H1 (cell line): Measurements from ENCODE around the gene ATP9B. TPM values are rescaled to one million over a fixed set of nuclear protein-coding genes. Genes with fewer than 3 reads are reported as not detected.
A peak's percentile ranks its signal among the peaks of the same experiment; 100 is the strongest.

Experiments
- CTCF ChIA-PET: fragments of 300-600 bp; sonication (Branson Sonifier 250); formaldehyde crosslinking; loops from one replicate; lab custom pipeline; 2021; ENCODE audit not compliant: partially characterized antibody; lab: Charles Lee
- POLR2A ChIA-PET: fragments of 300-600 bp; sonication (Branson Sonifier 250); formaldehyde crosslinking; loops from one replicate; lab custom pipeline; 2021; ENCODE audit warnings: inconsistent platforms; ENCODE audit not compliant: partially characterized antibody; lab: Charles Lee
- DNase-seq, 2 experiments: peaks; one replicate each; pipeline versions ENCODE4 v3.0.0 to v3.0.0-alpha.2; 2010 to 2022; ENCODE audit warnings: low spot score in 2 of 2, low read depth in 1 of 2, mixed read lengths in 1 of 2
- FAIRE-seq: peaks from 2 replicates; lab custom pipeline; 2011; peaks lifted over from hg19 to GRCh38; lab: Jason Lieb, UNC
- H2AFZ ChIP-seq: 2 replicates; pipeline ENCODE4 v1.8.1; 2012; ENCODE audit warnings: low read length, inconsistent platforms
- H2AK5ac ChIP-seq: 2 replicates; pipeline ENCODE4 v1.6.1; 2013; ENCODE audit warnings: low read depth, low read length
- H2BK120ac ChIP-seq: replicated peaks from 2 replicates; pipeline ENCODE3; 2013; ENCODE audit warnings: low read depth, low read length, inconsistent platforms
- H2BK12ac ChIP-seq: 2 replicates; pipeline ENCODE4 v1.6.1; 2013; ENCODE audit warnings: low read depth, low read length
- H2BK15ac ChIP-seq: 2 replicates; pipeline ENCODE4 v1.6.1; 2013; ENCODE audit warnings: low read length
- H2BK20ac ChIP-seq: 2 replicates; pipeline ENCODE4 v1.6.1; 2013; ENCODE audit warnings: low read length
- H2BK5ac ChIP-seq: 2 replicates; pipeline ENCODE4 v1.6.1; 2013; ENCODE audit warnings: low read depth, low read length
- H3K14ac ChIP-seq: 2 replicates; pipeline ENCODE4 v1.6.1; 2013; ENCODE audit warnings: inconsistent platforms; ENCODE audit not compliant: insufficient read length
- H3K18ac ChIP-seq: 2 replicates; pipeline ENCODE4 v1.6.1; 2013; ENCODE audit warnings: low read length; ENCODE audit errors: extremely low read depth
- H3K23ac ChIP-seq: 2 replicates; pipeline ENCODE4 v1.6.1; 2013; ENCODE audit warnings: inconsistent platforms; ENCODE audit not compliant: insufficient read length
- H3K23me2 ChIP-seq: 2 replicates; pipeline ENCODE4 v1.6.1; 2013; ENCODE audit warnings: low read depth, low read length
- H3K27ac ChIP-seq: 2 replicates; pipeline ENCODE4 v1.6.1; 2011; ENCODE audit warnings: low read depth, low read length, inconsistent platforms
- H3K27me3 ChIP-seq, 4 experiments: replicated peaks in 1 of 4; 1 replicate in 1 of 4; 2 replicates in 3 of 4; pipeline versions ENCODE4 v1.6.1 to v1.8.1; 2011 to 2013; ENCODE audit warnings: low read length in 3 of 4, mild to moderate bottlenecking in 3 of 4, inconsistent platforms in 2 of 4, mixed read lengths in 2 of 4, moderate library complexity in 1 of 4; ENCODE audit not compliant: control insufficient read depth in 3 of 4, insufficient read depth in 3 of 4; ENCODE audit errors: extremely low read depth in 1 of 4
- H3K36me3 ChIP-seq, 4 experiments: 2 replicates each; pipeline versions ENCODE4 v1.6.1 to v1.8.1; 2011 to 2013; ENCODE audit warnings: mild to moderate bottlenecking in 4 of 4, low read length in 3 of 4, moderate library complexity in 2 of 4, control low read depth in 1 of 4, inconsistent platforms in 1 of 4; ENCODE audit not compliant: insufficient read depth in 4 of 4, control insufficient read depth in 2 of 4
- H3K4ac ChIP-seq: replicated peaks from 2 replicates; pipeline ENCODE3; 2013; ENCODE audit warnings: low read length, low read depth, mixed read lengths, inconsistent platforms; ENCODE audit not compliant: insufficient read length
- H3K4me1 ChIP-seq, 4 experiments: replicated peaks in 1 of 4; 1 replicate in 1 of 4; 2 replicates in 3 of 4; pipeline versions ENCODE4 v1.6.1 to v1.8.1; 2011 to 2013; ENCODE audit warnings: low read length in 3 of 4, inconsistent platforms in 2 of 4, mixed read lengths in 1 of 4; ENCODE audit not compliant: insufficient read depth in 4 of 4, control insufficient read depth in 3 of 4
- H3K4me2 ChIP-seq, 2 experiments: 2 replicates each; pipeline versions ENCODE4 v1.6.1 to v1.8.1; 2011 to 2013; ENCODE audit warnings: low read depth in 2 of 2, low read length in 2 of 2, control low read depth in 1 of 2, inconsistent platforms in 1 of 2, mild to moderate bottlenecking in 1 of 2; ENCODE audit not compliant: insufficient read depth in 1 of 2
- H3K4me3 ChIP-seq, 4 experiments: fragments of 200-600, 300-600 bp in 1 of 4; sonication (generic), shearing (Covaris generic), sonication (Bioruptor Twin) in 1 of 4; 2 replicates each; pipeline versions ENCODE4 v1.5.1 to v1.8.1; 2011 to 2016; ENCODE audit warnings: low read length in 4 of 4, low read depth in 3 of 4, control low read depth in 2 of 4, inconsistent platforms in 2 of 4, mild to moderate bottlenecking in 2 of 4, mixed read lengths in 1 of 4, moderate library complexity in 1 of 4; ENCODE audit not compliant: insufficient read depth in 2 of 4; ENCODE audit errors: extremely low read depth in 1 of 4
- H3K56ac ChIP-seq: replicated peaks from 2 replicates; pipeline ENCODE3; 2013; ENCODE audit warnings: low read depth, mild to moderate bottlenecking, mixed read lengths, low read length, inconsistent platforms; ENCODE audit not compliant: insufficient read length
- H3K79me1 ChIP-seq: 2 replicates; pipeline ENCODE4 v1.6.1; 2013; ENCODE audit warnings: low read depth, low read length, control low read depth
- H3K79me2 ChIP-seq, 2 experiments: 2 replicates each; pipeline versions ENCODE4 v1.6.1 to v1.8.1; 2012 to 2013; ENCODE audit warnings: low read length in 2 of 2, mild to moderate bottlenecking in 2 of 2, inconsistent platforms in 1 of 2; ENCODE audit not compliant: insufficient read depth in 2 of 2, control insufficient read depth in 1 of 2
- H3K9ac ChIP-seq, 4 experiments: replicated peaks in 1 of 4; 1 replicate in 1 of 4; 2 replicates in 3 of 4; pipeline versions ENCODE4 v1.6.1 to v1.8.1; 2011 to 2013; ENCODE audit warnings: low read depth in 3 of 4, low read length in 3 of 4, control low read depth in 2 of 4, mild to moderate bottlenecking in 2 of 4, moderate library complexity in 2 of 4, inconsistent platforms in 1 of 4; ENCODE audit errors: extremely low read depth in 1 of 4
- H3K9me3 ChIP-seq, 2 experiments: 2 replicates each; pipeline versions ENCODE4 v1.6.1 to v1.8.1; 2012 to 2013; ENCODE audit warnings: mild to moderate bottlenecking in 2 of 2, moderate library complexity in 2 of 2, control low read depth in 1 of 2, inconsistent platforms in 1 of 2, low read depth in 1 of 2, low read length in 1 of 2, mixed read lengths in 1 of 2; ENCODE audit not compliant: insufficient read depth in 2 of 2
- H4K20me1 ChIP-seq, 2 experiments: replicated peaks in 1 of 2; 2 replicates each; pipeline versions ENCODE3 to v1.8.1; 2011 to 2013; ENCODE audit warnings: inconsistent platforms in 2 of 2, low read length in 2 of 2, mild to moderate bottlenecking in 1 of 2; ENCODE audit not compliant: insufficient read depth in 2 of 2, control insufficient read depth in 1 of 2
- H4K5ac ChIP-seq: 2 replicates; pipeline ENCODE4 v1.6.1; 2013; ENCODE audit warnings: low read length, low read depth, mixed read lengths, inconsistent platforms; ENCODE audit not compliant: insufficient read length
- H4K8ac ChIP-seq: 2 replicates; pipeline ENCODE4 v1.8.0; 2013; ENCODE audit warnings: mild to moderate bottlenecking, moderate library complexity, low read length, inconsistent platforms; ENCODE audit not compliant: insufficient read depth; ENCODE audit errors: extremely low read depth
- H4K91ac ChIP-seq: replicated peaks from 2 replicates; pipeline ENCODE3; 2013; ENCODE audit warnings: low read length, mixed read lengths, inconsistent platforms; ENCODE audit not compliant: insufficient read length
- CBX8 ChIP-seq: fragments of 300-800, 300-1000 bp; sonication (generic); IDR thresholded peaks from 2 replicates; pipeline ENCODE4 v1.7.1; 2016; ENCODE audit warnings: low read depth, low read length, borderline replicate concordance
- CTCF ChIP-seq, 3 experiments: IDR thresholded peaks; 1 replicate in 2 of 3; 2 replicates in 1 of 3; pipeline versions ENCODE4 v1.5.1 to v1.6.1; 2011; ENCODE audit warnings: low read length in 3 of 3, mild to moderate bottlenecking in 3 of 3, inconsistent platforms in 2 of 3, low read depth in 1 of 3, moderate library complexity in 1 of 3; ENCODE audit not compliant: insufficient read depth in 1 of 3; ENCODE audit errors: control extremely low read depth in 1 of 3
- RAD21 ChIP-seq, 2 experiments: IDR thresholded peaks in 1 of 2; conservative IDR thresholded peaks in 1 of 2; 2 replicates each; pipeline ENCODE4 v1.6.1; 2011; ENCODE audit warnings: low read depth in 2 of 2, low read length in 2 of 2, improper control_type of control experiment in 1 of 2, inconsistent platforms in 1 of 2, mild to moderate bottlenecking in 1 of 2, moderate library complexity in 1 of 2
- SAP30 ChIP-seq: fragments of 300-600 bp; sonication (generic); IDR thresholded peaks from 2 replicates; pipeline ENCODE4 v1.7.1; 2012; ENCODE audit warnings: low read length, moderate library complexity, mild to moderate bottlenecking, inconsistent platforms; ENCODE audit not compliant: insufficient read depth, insufficient replicate concordance
- SP2 ChIP-seq: IDR thresholded peaks from 2 replicates; pipeline ENCODE4 v1.6.1; 2012; ENCODE audit warnings: mild to moderate bottlenecking, low read length, inconsistent platforms
- WGBS, 2 experiments: shearing (Covaris generic) in 1 of 2; methylation state at CpG; one replicate each; pipeline versions ENCODE4 v1.1.6 to v1.1.7; 2013 to 2015; ENCODE audit warnings: low lambda C conversion rate in 2 of 2, mixed read lengths in 2 of 2, inconsistent platforms in 1 of 2, low coverage in 1 of 2, missing lambda C conversion rate in 1 of 2; ENCODE audit not compliant: insufficient replicate concordance in 2 of 2, insufficient coverage in 1 of 2, insufficient read length in 1 of 2; ENCODE audit errors: extremely low coverage in 1 of 2, missing lambda C conversion rate in 1 of 2; 5-methylcytosine and 5-hydroxymethylcytosine counted together
- polyA plus RNA-seq, 7 experiments: library from polyadenylated mRNA; depleted of rRNA in 3 of 7; stranded (reverse) in 5 of 7; unstranded in 2 of 7; fragments of >200 nt in 5 of 7; fragments of 200-250 nt in 2 of 7; gene quantifications; 1 replicate in 5 of 7; 2 replicates in 1 of 7; 4 replicates in 1 of 7; pipeline versions ENCODE4 v1.2.1 to v1.2.3, GENCODE V29; 2011 to 2013; ENCODE audit warnings: missing spikeins in 2 of 7, mixed read lengths in 2 of 7
- total RNA-seq: library from RNA; stranded (reverse); fragmentation: NEBNext Ultra II Directional; extraction: Animal tissue kit (Norgen Biotek cat#: 25700); gene quantifications from 2 replicates; pipeline ENCODE4 v1.2.1, GENCODE V29; 2021

Gene ATP9B
- total and polyA plus RNA-seq, 2 of the 8 experiments (the other 6 are each of a cell fraction or from before 2014, with no cell fraction given): 15.1 to 21.7 TPM

DNA sequence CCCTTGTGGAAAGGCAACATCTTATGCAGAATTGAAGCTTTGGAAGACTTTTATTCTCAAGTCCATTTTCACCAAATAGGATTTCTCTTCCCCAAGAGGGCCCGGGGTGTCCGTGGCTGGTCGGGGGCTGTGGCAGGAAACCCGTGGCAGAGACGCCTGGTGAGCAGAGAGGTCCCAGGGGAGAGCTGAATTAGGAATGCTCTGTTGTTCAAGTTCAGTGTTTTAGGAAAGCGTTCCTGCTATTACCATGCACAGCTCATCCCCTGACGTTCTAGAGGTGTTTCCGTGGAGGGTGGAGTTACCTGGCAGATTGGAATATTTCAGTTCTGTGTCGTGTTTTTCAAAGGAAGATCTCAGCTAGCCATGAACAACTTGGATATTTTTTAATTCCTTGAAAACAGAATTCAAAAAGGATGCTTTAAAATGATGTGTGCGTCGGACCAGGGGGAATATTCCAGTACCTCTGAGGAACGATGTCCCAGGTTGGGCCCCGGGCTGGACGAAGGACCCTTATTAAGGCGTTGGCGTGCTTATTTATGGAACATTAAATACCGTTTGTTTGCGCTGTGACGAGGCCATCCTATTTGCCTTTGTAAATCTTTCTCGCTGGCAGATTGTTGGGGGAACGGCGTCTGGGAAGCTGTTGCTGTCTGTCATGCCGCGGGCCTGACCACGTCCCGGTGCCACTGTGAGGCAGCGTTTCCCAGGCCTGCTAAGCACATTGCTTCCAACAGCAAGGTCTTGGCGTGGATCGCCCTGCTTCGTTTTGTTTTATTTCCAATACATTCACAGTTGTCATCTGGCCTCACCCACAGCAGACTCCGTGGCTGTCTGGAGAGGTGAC lies 334.8 kb downstream of the ATP9B start:
- H4K91ac ChIP-seq: no peak overlapping the region
- no peak overlapping the region for H3K4me3 ChIP-seq
- peaks cover 0 to 2% (median under 1%) of the 10 kb centered on the region in 4 experiments; a peak in 4 of 7 replicates for H3K4me1 ChIP-seq
- H3K79me2 ChIP-seq: no peaks in the 10 kb centered on the region
- peaks cover 0 to 3% of the 10 kb centered on the region in 2 experiments for H4K20me1 ChIP-seq
- no peaks in the 10 kb centered on the region for H3K9me3 ChIP-seq
- no peak overlapping the region for H3K9ac ChIP-seq
- CTCF ChIA-PET: interaction anchor here (0.8 to 2.7 kb wide), 4 partner anchors 25 to 239 kb away, joined by 3 to 8 read pairs (median 4); no protein-coding TSS in a partner anchor
- DNase-seq (no peak), FAIRE-seq (no peak)
- H2AFZ ChIP-seq: no peak overlapping the region
- H3K4me2 ChIP-seq: no peak overlapping the region
- no peak overlapping the region for H2BK5ac ChIP-seq
- H3K27me3 ChIP-seq: peaks cover 6 to 9% (median 9%) of the 10 kb centered on the region in 4 experiments
- H3K27ac ChIP-seq: no peak overlapping the region
- no peaks in the 10 kb centered on the region for H3K36me3 ChIP-seq
- TF ChIP-seq CBX8: no peak
- peak; percentile 21 to 24; a peak in 2 of 4 replicates for TF ChIP-seq RAD21 (IDR thresholded peaks at IDR 0.05 in 1 of 2, conservative IDR thresholded peaks at IDR 0.05 in 1 of 2; ENCODE audit: low read depth in 2 of 2, low read length in 2 of 2)
- TF ChIP-seq SAP30: no peak
- TF ChIP-seq CTCF (IDR thresholded peaks at IDR 0.05; ENCODE audit: control extremely low read depth in 1 of 3, insufficient read depth in 1 of 3, low read depth in 1 of 3, low read length in 3 of 3): peak in 1 of 3 experiments; percentile 15; a peak in 1 of 4 replicates
- no peak for TF ChIP-seq SP2
- H3K23ac ChIP-seq: no peak overlapping the region
- H3K79me1 ChIP-seq: no peaks in the 10 kb centered on the region
- no peak overlapping the region for H4K5ac ChIP-seq
- H4K8ac ChIP-seq: peak overlapping the region; percentile 35; the same call in 1 of the 2 replicates
- H2BK12ac ChIP-seq: no peak overlapping the region; the same call in 1 of the 2 replicates
- no peak overlapping the region for H2BK15ac ChIP-seq
- no peak overlapping the region for H2BK120ac ChIP-seq
- no peak overlapping the region for H3K56ac ChIP-seq
- WGBS, 2 experiments: 83% methylated on average over 28 of the region's 31 CpGs; no CpG with 5 or more reads in 1 of the 2 experiments
- no peak overlapping the region for H2AK5ac ChIP-seq
- H3K23me2 ChIP-seq: peaks cover 8% of the 10 kb centered on the region; the same call in 1 of the 2 replicates
- H2BK20ac ChIP-seq: no peak overlapping the region
- no peak overlapping the region for H3K4ac ChIP-seq
- POLR2A ChIA-PET: interaction anchor here (0.5 to 0.6 kb wide), 2 partner anchors 16 to 415 kb away, joined by 3 to 4 read pairs; no protein-coding TSS in a partner anchor
- H3K14ac ChIP-seq: no peak overlapping the region
- no peak overlapping the region for H3K18ac ChIP-seq
